Measurements from ENCODE around the gene MAP3K5.
A peak's percentile ranks its signal among the peaks of the same experiment; 100 is the strongest.
"Not testable (repeated sequence)": the region's sequence is repeated elsewhere in the genome, so short reads cannot be mapped to it uniquely, and the experiment has no call there.

Gene MAP3K5

GRCh38 chr6:136791296-136792094 is 782 bp downstream of the MAP3K5 start:
- peak in 3 of 4 experiments; percentile 18 to 30 (median 25) for DNase-seq (ENCODE audit: low read depth in 4 of 4, low spot score in 1 of 4)

DNA sequence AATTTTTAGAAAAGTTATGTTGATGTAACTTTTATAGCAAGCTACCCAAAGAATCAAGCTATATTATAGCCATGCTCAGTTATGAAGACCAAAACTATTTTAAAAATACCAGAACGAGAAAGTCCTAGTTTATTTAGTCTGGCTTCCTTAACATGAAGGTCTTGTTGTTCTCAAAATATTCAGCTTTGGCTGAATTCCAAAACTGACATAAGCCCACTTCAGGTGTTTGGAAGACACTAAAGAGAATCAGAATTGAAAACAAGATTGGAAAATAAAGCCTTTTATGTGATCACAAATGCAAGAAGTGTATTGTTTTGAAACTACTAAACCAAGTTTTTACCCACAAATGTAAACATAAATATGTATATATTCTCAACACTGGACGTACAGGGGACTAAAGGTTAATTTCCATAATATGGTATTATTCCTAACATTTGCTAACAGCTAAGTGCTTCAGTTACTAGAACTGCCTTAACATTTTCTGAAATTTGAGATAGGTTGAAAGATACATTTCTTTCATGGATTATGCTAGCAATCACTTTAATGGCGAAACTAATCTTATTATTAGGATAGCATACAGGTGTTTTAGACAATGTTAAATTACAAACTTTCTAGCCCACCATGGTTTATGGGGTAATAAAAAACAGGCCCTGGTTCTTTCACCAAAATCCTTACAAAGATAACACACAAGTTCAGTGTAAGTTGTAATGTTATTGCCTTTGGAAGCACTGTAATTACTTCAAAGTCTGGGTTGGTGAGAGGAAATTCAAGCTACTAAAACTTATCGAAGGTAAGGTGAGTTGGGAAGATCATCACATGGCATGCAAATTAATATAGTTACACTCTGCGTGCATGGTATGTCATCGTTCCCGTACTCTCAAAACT is 1.6 kb downstream of the MAP3K5 start:
- DNase-seq (ENCODE audit: low read depth in 4 of 4, low spot score in 1 of 4), result no peak

DNA sequence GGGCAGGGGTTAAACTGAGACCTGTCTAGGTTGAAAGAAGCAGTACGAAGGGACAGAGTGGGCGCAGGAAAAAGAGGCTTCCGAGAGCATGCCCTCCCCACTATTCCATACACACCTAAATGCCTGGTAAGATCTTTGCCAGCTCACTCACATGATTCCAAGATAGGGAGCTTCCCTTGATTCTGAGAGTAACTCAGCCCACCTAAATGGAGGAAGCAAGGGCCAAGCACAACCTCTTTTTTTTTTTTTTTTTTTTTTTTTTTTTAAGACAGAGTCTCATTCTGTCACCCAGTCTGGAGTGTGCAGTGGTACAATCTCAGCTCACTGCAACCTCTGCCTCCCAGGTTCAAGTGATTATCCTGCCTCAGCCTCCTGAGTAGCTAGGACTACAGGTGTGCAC is 2.8 kb downstream of the MAP3K5 start:
- not testable (repeated sequence) for DNase-seq (ENCODE audit: low read depth in 4 of 4, low spot score in 1 of 4)

DNA sequence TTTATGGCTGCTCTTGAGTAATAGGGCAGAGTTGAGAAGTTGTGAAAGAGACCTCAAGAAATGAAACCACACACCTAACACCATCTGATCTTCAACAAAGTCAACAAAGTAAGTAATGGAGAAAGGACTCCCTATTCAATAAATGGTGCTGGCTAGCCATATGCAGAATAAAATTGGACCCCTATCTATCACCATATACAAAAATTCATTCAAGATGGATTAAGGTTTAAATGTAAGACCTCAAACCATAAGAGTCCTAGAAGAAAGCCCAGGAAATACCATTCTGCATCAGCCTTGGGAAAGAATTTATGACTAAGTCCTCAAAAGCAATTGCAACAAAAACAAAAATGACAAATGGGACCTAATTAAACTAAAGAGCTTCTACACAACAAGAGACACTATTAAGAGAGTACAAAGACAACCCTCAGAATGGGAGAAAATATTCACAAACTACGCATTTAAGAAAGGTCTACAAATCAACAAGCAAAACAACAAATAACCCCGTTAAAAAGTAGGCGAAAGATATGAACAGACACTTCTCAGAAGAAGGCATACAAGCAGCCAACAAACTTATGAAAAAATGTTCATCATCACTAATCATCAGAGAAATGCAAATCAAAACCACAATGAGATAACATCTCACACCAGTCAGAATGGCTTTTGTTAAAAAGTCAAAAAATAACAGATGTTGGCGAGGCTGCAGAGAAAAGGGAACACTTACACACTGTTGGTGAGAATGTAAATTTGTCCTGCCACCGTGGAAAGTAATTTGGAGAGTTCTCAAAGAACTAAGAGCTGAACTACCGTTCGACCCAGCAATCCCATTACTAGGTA is 4.0 kb downstream of the MAP3K5 start:
- DNase-seq (ENCODE audit: low read depth in 4 of 4, low spot score in 1 of 4), result no peak

- DNase-seq (ENCODE audit: low read depth in 4 of 4, low spot score in 1 of 4), result no peak
Measured at GRCh38 chr6:136787726-136788068, 4.6 kb downstream of the MAP3K5 start.

DNA sequence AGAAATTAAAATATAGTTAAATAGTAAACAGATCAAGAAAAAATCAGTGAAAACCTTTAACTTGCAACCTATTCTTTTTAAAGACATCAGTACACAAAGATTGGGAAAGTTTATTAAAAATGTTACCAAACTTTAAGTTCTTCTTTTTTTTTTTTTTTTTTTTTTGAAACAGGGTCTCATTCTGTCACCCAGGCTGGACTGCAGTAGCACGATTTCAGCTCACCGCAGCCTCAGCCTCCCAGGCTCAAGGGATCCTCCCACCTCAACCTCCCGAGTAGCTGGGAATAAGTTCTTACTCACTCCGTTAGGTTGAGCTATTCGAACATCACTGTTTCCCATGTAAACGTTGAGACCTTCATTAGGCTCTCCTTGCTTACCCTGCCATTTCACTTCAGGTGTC is 5.6 kb downstream of the MAP3K5 start:
- no peak for DNase-seq (ENCODE audit: low read depth in 4 of 4, low spot score in 1 of 4)

DNA sequence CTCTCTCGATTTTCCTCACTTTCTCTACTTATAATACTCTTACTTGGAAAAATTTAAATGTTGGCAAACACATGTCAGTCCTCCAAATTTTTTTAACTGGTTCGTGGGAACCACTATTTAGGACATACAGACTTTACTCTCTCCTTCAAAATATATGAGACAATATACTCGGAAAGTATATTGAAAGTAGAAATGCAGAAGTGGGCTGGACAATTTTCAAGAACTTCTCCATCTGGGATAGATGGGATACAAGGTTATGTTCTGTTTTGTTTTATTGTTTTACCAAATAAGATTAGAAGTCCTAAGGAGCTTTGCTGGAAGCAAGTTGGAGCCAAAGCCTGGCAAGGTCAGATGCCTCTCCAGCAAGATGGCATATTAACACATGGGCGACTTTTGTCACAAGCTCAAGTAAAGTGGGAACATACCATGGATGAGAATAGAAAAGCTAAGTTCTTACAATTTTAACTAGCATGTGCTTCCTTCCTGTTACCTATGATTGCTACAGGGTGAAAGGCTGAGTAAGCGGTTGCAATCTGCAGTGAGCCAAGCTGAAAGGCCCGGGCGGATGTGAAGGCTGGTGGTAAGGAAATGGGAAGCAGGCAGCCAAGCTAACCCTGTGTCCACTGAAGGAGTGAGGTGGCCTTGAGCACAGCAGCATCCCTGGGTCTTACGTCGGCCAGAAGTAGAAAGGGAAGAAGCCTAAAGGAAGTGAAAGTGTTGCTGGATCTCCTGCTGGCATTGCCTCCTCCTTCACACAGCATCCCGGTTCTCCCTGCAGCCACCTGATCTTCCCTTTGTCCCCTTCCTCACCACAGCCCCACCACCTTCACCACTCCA is 7.1 kb downstream of the MAP3K5 start:
- DNase-seq (ENCODE audit: low read depth in 4 of 4, low spot score in 1 of 4), result peak in 1 of 4 experiments; percentile 22

- no peak for DNase-seq (ENCODE audit: low read depth in 4 of 4, low spot score in 1 of 4)
Measured at GRCh38 chr6:136784271-136784664, 8.0 kb downstream of the MAP3K5 start.

DNA sequence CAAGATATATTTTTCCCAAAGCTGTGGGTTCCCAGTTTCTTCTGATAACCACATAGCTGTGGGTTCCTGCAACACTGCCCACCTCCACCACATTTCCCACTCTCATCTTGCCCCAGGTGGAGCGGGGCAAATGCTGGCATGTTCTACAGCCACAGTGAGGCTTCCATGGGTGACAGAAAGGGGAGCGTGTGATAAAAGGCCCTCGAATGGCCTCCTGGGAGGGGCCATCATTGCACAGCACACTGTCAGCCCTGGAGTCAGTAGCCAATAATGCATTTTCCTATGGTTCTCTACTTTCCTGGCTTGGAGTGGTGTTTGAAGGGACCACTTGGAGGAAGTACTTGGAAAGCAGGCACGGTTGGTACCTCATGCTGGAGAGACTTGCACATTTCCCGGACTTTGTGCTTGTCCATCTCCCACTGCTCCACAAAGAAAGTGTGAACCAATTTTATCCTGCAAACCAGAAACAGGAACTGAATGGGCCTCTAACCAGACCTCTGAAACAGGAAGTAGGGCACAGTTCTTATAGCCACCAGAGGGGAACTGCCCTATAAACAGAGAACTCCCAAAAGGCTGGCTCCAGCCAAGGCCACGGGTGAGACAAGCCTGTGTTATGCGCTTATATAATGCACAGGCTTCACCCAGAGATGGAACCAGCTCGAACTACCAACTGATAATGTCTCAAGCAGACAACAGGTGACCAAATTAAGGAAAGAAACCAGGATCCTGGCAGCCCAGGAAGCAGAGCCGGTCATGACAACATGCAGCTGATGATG is 8.6 kb downstream of the MAP3K5 start:
- DNase-seq (ENCODE audit: low read depth in 4 of 4, low spot score in 1 of 4), result no peak

DNA sequence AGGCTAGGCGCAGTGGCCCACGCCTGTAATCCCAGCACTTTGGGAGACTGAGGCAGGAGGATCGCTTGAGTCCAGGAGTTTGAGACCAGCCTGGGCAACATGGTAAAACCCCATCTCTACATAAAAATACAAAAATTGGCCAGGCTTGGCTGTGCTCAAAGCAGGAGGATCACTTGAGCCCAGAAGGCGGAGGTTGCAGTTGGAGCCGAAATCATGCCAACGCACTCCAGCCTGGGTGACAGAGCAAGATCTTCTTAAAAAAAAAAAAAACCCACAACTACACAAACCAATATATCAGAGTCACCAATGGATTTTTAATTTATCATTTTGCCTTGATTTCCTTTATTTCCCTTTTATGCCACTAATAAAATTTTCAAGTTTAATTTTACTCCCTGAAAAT is 9.3 kb downstream of the MAP3K5 start:
- DNase-seq (ENCODE audit: low read depth in 4 of 4, low spot score in 1 of 4), result no peak

DNA sequence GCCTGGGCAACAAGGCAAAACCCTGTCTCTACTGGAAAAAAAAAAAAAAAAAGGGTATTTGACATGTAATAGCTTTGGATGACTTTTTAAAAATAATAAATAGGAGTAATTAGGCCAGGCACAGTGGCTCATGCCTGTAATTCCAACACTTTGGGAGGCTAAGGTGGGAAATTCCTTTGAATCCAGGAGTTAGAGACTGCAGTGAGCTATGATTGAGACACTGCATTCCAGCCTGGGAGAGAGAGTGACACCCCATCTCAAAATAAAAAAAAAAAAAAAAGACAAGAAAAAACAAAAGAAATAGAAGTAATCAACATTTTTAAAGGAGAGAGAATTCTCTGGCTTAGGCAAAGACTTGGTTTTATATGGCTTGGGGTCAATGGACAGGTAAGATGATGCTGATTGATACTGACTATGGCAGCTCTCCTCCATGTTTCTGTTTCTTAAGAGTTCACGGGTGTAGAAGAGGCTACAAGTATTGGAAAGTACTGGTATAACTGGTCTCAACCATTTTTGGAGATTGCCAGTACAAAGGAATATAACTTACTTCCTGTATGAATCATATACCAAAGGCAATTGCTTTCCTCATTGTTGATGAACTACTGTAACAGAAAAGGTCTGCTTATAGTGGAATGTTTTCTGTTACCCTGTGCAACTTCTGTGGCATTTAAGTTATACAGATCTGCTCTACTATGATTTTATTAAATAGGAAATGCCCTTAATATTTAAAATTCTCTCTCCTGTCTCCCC is 10.1 kb downstream of the MAP3K5 start:
- no peak for DNase-seq (ENCODE audit: low read depth in 4 of 4, low spot score in 1 of 4)

DNA sequence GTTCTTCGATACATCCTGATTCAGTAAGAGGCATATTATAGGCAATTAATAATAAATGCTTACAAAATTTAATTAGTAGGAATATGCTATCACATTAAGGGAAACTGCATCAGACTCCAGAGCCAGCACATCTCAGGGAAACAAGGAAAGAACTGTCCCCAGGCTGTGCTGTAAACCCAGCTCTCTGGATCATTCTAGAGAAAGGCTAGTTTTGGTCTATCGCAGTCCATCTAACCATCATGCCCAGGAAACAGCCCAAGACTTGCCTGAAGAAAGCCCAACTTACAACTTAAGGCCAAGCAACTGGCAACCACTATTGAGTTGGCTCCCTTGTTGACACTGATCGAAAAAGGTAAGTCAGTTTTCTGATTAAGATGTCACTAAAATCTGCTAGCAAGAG is 11.3 kb downstream of the MAP3K5 start:
- no peak for DNase-seq (ENCODE audit: low read depth in 4 of 4, low spot score in 1 of 4)

DNA sequence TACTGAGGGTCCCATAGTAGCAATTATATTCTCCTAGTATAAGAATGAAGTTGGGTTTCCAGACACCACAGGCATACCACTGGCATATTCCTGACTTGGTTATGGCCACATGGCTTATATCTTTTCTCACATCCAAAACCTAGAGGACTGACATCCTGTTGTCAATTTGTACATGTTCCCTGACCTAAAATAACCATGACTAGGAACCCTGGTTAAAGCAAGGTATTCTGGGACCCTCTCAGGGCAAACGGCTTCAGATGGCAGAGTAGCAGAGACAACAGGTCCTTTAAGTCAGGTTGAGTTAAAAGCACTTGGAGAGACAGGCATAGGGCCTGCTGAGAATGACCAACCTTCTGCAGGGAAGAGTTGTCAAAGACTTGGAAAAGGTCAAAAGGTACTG is 12.6 kb downstream of the MAP3K5 start:
- DNase-seq (ENCODE audit: low read depth in 4 of 4, low spot score in 1 of 4), result no peak

- DNase-seq (ENCODE audit: low read depth in 4 of 4, low spot score in 1 of 4), result no peak
Measured at GRCh38 chr6:136777651-136778050, 14.6 kb downstream of the MAP3K5 start.

DNA sequence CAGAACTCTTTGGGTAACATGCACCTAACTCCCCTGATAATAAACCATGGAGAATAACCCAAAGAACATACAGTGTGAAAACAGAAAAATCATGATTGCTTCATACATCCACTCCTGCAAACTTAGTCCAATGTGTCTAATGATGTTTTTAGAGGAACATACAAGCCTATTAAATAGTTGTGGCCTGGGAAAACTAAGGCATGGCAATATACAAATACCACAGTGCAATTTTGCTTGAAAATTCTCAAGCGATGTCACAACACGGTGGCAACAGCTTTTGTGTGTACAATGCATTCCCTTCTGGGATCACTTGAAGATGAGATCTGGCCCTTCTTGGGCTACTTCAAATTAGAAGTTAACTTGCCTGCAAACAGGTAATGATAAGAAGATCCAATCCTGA is 16.7 kb downstream of the MAP3K5 start:
- no peak for DNase-seq (ENCODE audit: low read depth in 4 of 4, low spot score in 1 of 4)

DNA sequence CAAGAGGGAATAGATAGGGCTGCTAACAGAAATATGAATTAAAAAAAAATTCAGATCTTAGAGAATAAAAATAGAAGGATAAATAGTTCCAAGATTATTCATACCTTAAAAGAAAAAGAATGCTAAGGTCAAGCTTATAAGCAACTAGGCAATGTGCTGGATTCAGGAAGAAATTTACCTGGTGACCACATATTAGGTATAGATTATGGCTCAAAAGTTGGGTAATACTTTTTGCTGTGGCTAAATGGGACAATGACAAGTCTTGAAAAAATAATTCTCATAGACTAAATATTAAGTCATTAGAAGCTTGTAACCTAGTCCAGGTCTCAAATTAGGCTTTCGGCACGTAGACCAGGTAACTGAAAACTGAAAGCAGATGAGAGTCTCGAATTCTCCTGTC is 17.2 kb downstream of the MAP3K5 start:
- DNase-seq (ENCODE audit: low read depth in 4 of 4, low spot score in 1 of 4), result no peak

- DNase-seq (ENCODE audit: low read depth in 4 of 4, low spot score in 1 of 4), result no peak
Measured at GRCh38 chr6:136774228-136775041, 17.8 kb downstream of the MAP3K5 start.

DNA sequence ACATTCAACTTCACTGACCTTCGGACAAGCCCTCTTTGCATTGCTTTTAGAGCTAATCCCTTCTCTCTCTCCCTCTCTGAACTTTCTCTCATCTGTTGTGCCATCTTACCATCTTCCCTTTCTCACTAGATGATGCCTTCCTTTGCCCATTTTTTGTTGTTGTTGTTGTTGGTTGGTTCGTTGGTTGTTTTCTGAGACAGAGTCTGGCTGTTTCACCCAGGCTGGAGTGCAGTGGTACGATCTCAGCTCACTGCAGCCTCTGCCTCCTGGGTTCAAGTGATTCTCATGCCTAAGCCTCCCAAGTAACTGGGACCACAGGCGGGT is 18.8 kb downstream of the MAP3K5 start:
- DNase-seq (ENCODE audit: low read depth in 4 of 4, low spot score in 1 of 4), result no peak

All from stimulated activated CD4-positive, alpha-beta T cell treated with anti-CD3 and anti-CD28 coated beads, Interleukin-1b, Interleukin-23, amount 100 ng/mL, for 24 hours (primary cell).